Loucy (cell line): Measurements from ENCODE around the gene DNAH7.

ENCODE experiments used
- H2AFZ ChIP-seq: fragments of 200-600 bp; sonication (generic); 2 replicates; pipeline ENCODE4 v1.6.0; 2016; ENCODE audit warnings: antibody characterized with exemption, mild to moderate bottlenecking, low read length, moderate library complexity
- H3F3A ChIP-seq: fragments of 200-600 bp; 2 replicates; pipeline ENCODE4 v1.6.0; 2016; ENCODE audit warnings: antibody characterized with exemption, low read depth, mild to moderate bottlenecking
- H3K27me3 ChIP-seq: fragments of 200-600 bp; sonication (generic); 2 replicates; pipeline ENCODE4 v1.6.1; 2014; ENCODE audit warnings: low read length, mild to moderate bottlenecking; ENCODE audit not compliant: insufficient read depth, poor library complexity, severe bottlenecking
- H3K36me3 ChIP-seq: fragments of 200-600 bp; sonication (generic); 2 replicates; pipeline ENCODE4 v1.6.1; 2016; ENCODE audit warnings: low read length; ENCODE audit not compliant: insufficient read depth
- H3K4me1 ChIP-seq: fragments of 200-600 bp; sonication (generic); 2 replicates; pipeline ENCODE4 v1.5.1; 2014; ENCODE audit warnings: low read length, mild to moderate bottlenecking; ENCODE audit not compliant: insufficient read depth, poor library complexity, severe bottlenecking
- H3K4me2 ChIP-seq: fragments of 200-600 bp; sonication (generic); 2 replicates; pipeline ENCODE4 v1.6.0; 2014; ENCODE audit warnings: antibody characterized with exemption, low read length, low read depth, mild to moderate bottlenecking; ENCODE audit not compliant: poor library complexity, severe bottlenecking
- H3K4me3 ChIP-seq: fragments of 200-600 bp; sonication (generic); 2 replicates; pipeline ENCODE4 v1.5.1; 2014; ENCODE audit warnings: low read length, mild to moderate bottlenecking, mixed read lengths; ENCODE audit not compliant: poor library complexity, severe bottlenecking
- H3K79me2 ChIP-seq: fragments of 200-600 bp; sonication (generic); 2 replicates; pipeline ENCODE4 v1.6.1; 2014; ENCODE audit warnings: low read length; ENCODE audit not compliant: insufficient read depth
- H3K9ac ChIP-seq: fragments of 200-600 bp; sonication (generic); 2 replicates; pipeline ENCODE4 v1.6.0; 2014; ENCODE audit warnings: mild to moderate bottlenecking, low read depth, low read length, moderate library complexity; ENCODE audit not compliant: poor library complexity, severe bottlenecking
- H3K9me2 ChIP-seq: fragments of 200-600 bp; sonication (generic); replicated peaks from 2 replicates; pipeline ENCODE4 v1.6.1; 2016; ENCODE audit warnings: low read depth, low read length, mixed read lengths
- H3K9me3 ChIP-seq: fragments of 200-600 bp; sonication (generic); 2 replicates; pipeline ENCODE4 v1.6.1; 2014; ENCODE audit warnings: mild to moderate bottlenecking, antibody characterized with exemption, low read length, low read depth; ENCODE audit not compliant: insufficient read depth
- H4K20me1 ChIP-seq: fragments of 200-600 bp; sonication (generic); 2 replicates; pipeline ENCODE4 v1.6.0; 2014; ENCODE audit warnings: antibody characterized with exemption, low read length, mild to moderate bottlenecking; ENCODE audit not compliant: insufficient read depth, poor library complexity, severe bottlenecking
- EZH2phosphoT487 ChIP-seq: fragments of 200-600 bp; IDR thresholded peaks from 2 replicates; pipeline ENCODE4 v1.6.1; 2018; ENCODE audit warnings: antibody characterized with exemption, mild to moderate bottlenecking, moderate library complexity, borderline replicate concordance
- TF ChIP-seq, protein P1 (sequence below): fragments of 200-600 bp; sonication (generic); conservative IDR thresholded peaks from 2 replicates; pipeline ENCODE4 v1.5.1; 2014; ENCODE audit warnings: mild to moderate bottlenecking, antibody characterized with exemption, low read length

Gene DNAH7

DNA sequence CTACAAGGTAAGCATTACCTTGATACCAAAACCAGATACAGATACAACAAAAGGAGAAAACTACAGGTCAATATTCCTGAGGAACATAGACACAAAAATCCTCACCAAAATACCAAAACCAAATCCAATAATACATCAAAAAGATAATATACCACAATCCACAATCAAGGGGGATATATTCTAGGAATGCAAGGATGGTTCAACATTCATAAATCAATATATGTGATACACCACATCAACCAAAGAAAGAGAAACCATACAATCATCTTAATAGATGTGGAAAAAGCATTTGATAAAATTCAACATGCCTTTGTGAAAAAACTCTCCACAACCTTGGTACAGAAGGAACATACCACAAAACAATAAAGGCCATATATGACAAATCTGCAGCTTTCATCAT lies 28.4 kb downstream of the DNAH7 start:
- no peaks in the 10 kb centered on the region for H3K36me3 ChIP-seq
- H2AFZ ChIP-seq = no peak overlapping the region
- H3K9me3 ChIP-seq = peaks cover 8% of the 10 kb centered on the region
- H3K79me2 ChIP-seq = no peaks in the 10 kb centered on the region
- no peak overlapping the region for H3K9ac ChIP-seq
- H3K4me1 ChIP-seq = no peaks in the 10 kb centered on the region
- H3F3A ChIP-seq = no peaks in the 10 kb centered on the region
- H3K4me3 ChIP-seq = no peak overlapping the region
- no peaks in the 10 kb centered on the region for H3K27me3 ChIP-seq
- TF ChIP-seq EZH2phosphoT487 = no peak
- TF ChIP-seq, protein P1, sequence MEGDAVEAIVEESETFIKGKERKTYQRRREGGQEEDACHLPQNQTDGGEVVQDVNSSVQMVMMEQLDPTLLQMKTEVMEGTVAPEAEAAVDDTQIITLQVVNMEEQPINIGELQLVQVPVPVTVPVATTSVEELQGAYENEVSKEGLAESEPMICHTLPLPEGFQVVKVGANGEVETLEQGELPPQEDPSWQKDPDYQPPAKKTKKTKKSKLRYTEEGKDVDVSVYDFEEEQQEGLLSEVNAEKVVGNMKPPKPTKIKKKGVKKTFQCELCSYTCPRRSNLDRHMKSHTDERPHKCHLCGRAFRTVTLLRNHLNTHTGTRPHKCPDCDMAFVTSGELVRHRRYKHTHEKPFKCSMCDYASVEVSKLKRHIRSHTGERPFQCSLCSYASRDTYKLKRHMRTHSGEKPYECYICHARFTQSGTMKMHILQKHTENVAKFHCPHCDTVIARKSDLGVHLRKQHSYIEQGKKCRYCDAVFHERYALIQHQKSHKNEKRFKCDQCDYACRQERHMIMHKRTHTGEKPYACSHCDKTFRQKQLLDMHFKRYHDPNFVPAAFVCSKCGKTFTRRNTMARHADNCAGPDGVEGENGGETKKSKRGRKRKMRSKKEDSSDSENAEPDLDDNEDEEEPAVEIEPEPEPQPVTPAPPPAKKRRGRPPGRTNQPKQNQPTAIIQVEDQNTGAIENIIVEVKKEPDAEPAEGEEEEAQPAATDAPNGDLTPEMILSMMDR = no peak
- H4K20me1 ChIP-seq = no peaks in the 10 kb centered on the region
- no peak overlapping the region for H3K4me2 ChIP-seq
- no peaks in the 10 kb centered on the region for H3K9me2 ChIP-seq

DNA sequence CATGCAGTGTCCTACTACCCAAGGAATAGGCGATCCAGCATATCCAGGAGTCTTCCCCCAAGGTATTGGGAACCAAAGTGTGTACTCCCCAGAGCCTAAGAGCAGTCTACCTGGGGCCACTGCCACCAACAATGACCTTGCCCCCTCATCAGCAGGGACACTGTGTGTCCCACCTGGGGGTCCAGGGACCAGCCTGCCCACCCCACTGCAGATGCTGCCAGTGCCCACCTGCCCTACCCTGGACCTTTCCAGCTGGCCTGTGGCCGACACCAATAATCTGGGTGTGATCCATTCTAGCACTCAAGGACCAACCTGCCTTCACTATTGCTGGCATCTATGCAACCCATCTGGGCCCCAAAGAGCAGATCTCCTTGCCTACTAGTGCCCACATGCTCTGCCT lies 32.2 kb downstream of the DNAH7 start:
- TF ChIP-seq, protein P1 = no peak
- TF ChIP-seq EZH2phosphoT487 = no peak
- Histone ChIP-seq H2AFZ (no peak overlapping the region), H3K9me3 (peaks cover 11% of the 10 kb centered on the region), H4K20me1 (no peaks in the 10 kb centered on the region), H3K4me1 (no peaks in the 10 kb centered on the region), H3K9ac (no peak overlapping the region), H3K4me2 (no peak overlapping the region), H3F3A (no peaks in the 10 kb centered on the region), H3K36me3 (no peaks in the 10 kb centered on the region), H3K79me2 (no peaks in the 10 kb centered on the region), H3K4me3 (no peak overlapping the region), H3K9me2 (no peaks in the 10 kb centered on the region), H3K27me3 (no peaks in the 10 kb centered on the region)

DNA sequence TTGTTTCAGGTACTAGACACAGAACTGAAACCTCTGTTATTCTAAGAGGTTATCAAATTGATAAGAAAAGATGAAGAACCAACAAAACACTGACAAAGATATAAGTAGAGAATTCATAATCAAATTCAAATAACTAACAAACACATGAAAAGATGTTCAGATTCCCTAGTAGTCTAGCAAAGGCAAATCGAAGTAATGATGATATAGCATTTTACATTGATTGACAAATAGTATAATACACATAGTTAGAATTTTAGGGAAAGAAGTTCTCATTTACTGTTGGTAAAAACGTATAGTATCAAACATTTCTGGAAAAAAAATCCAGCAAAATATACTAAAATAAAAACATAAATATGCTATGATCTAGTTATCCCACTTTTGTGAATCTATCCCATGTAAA lies 50.6 kb downstream of the DNAH7 start:
- H2AFZ ChIP-seq = no peak overlapping the region
- no peaks in the 10 kb centered on the region for H3K79me2 ChIP-seq
- no peaks in the 10 kb centered on the region for H3F3A ChIP-seq
- no peak for TF ChIP-seq EZH2phosphoT487
- TF ChIP-seq, protein P1 = no peak
- no peak overlapping the region for H3K4me2 ChIP-seq
- no peak overlapping the region for H3K4me3 ChIP-seq
- no peak overlapping the region for H3K9ac ChIP-seq
- no peaks in the 10 kb centered on the region for H3K9me2 ChIP-seq
- H3K9me3 ChIP-seq = no peaks in the 10 kb centered on the region
- no peaks in the 10 kb centered on the region for H4K20me1 ChIP-seq
- H3K27me3 ChIP-seq = no peaks in the 10 kb centered on the region
- no peaks in the 10 kb centered on the region for H3K4me1 ChIP-seq
- no peaks in the 10 kb centered on the region for H3K36me3 ChIP-seq
